HEK293 (cell line): ENCODE measurements around the gene PIP4K2C.
A peak's percentile ranks its signal among the peaks of the same experiment; 100 is the strongest.

Experiments used
- CTCF ChIA-PET: fragments of 350-600 bp; formaldehyde crosslinking; extraction: SDS; loops from one replicate; lab custom pipeline; 2021; ENCODE audit warnings: antibody characterized with exemption; lab: Yijun Ruan, JAX
- POLR2A ChIA-PET: fragments of 300-600 bp; formaldehyde crosslinking; extraction: SDS; loops from one replicate; lab custom pipeline; 2020; ENCODE audit warnings: antibody characterized with exemption, inconsistent platforms; lab: Yijun Ruan, JAX
- H3K27ac ChIP-seq: fragments of 200-500 bp; sonication (Bioruptor generic); 2 replicates; pipeline ENCODE4 v1.5.1; 2014; ENCODE audit warnings: low read depth, low read length, control low read depth, inconsistent platforms; ENCODE audit errors: extremely low read depth
- H3K36me3 ChIP-seq, 2 experiments: fragments of 200-500 bp in 1 of 2; sonication (Bioruptor generic) in 1 of 2; 1 replicate in 1 of 2; 2 replicates in 1 of 2; pipeline ENCODE4 v1.5.1; 2014 to 2017; ENCODE audit warnings: inconsistent platforms in 2 of 2, low read length in 2 of 2; ENCODE audit not compliant: control insufficient read depth in 2 of 2, insufficient read depth in 1 of 2
- H3K4me1 ChIP-seq: fragments of 200-500 bp; sonication (Bioruptor generic); 2 replicates; pipeline ENCODE4 v1.5.1; 2014; ENCODE audit warnings: mild to moderate bottlenecking, low read length, inconsistent platforms; ENCODE audit not compliant: control insufficient read depth, insufficient read depth
- H3K4me3 ChIP-seq: 2 replicates; pipeline ENCODE4 v1.5.1; 2011; ENCODE audit warnings: low read depth, mild to moderate bottlenecking, control low read depth, low read length, moderate library complexity
- H3K9me3 ChIP-seq: fragments of 200-500 bp; sonication (Bioruptor generic); 2 replicates; pipeline ENCODE4 v1.5.1; 2014; ENCODE audit warnings: low read depth, low read length, inconsistent platforms; ENCODE audit not compliant: control insufficient read depth, insufficient read depth
- EGR2 ChIP-seq: fragments of 450-650 bp; formaldehyde crosslinking; IDR thresholded peaks from 2 replicates; pipeline ENCODE4 v1.5.1; 2016; ENCODE audit warnings: low read depth, missing biosample characterization, missing genetic modification characterization
- GLIS1 ChIP-seq: fragments of 450-650 bp; formaldehyde crosslinking; IDR thresholded peaks from 2 replicates; pipeline ENCODE4 v1.5.1; 2016; ENCODE audit warnings: missing biosample characterization, missing genetic modification characterization
- KLF9 ChIP-seq: fragments of 450-650 bp; formaldehyde crosslinking; IDR thresholded peaks from 2 replicates; pipeline ENCODE4 v1.5.1; 2016; ENCODE audit warnings: missing biosample characterization, missing genetic modification characterization, low read depth
- OVOL3 ChIP-seq: fragments of 450-650 bp; formaldehyde crosslinking; IDR thresholded peaks from 2 replicates; pipeline ENCODE4 v1.5.1; 2016; ENCODE audit warnings: missing biosample characterization, missing genetic modification characterization
- SP3 ChIP-seq: fragments of 450-650 bp; formaldehyde crosslinking; IDR thresholded peaks from 2 replicates; pipeline ENCODE4 v1.5.1; 2016; ENCODE audit warnings: missing biosample characterization, missing genetic modification characterization
- ZBTB17 ChIP-seq: fragments of 450-650 bp; formaldehyde crosslinking; IDR thresholded peaks from 2 replicates; pipeline ENCODE4 v1.5.1; 2016; ENCODE audit warnings: missing biosample characterization, missing genetic modification characterization
- ZBTB20 ChIP-seq: fragments of 450-650 bp; formaldehyde crosslinking; IDR thresholded peaks from 2 replicates; pipeline ENCODE4 v1.5.1; 2016; ENCODE audit warnings: missing biosample characterization, missing genetic modification characterization
- ZBTB48 ChIP-seq: fragments of 450-650 bp; formaldehyde crosslinking; IDR thresholded peaks from 2 replicates; pipeline ENCODE4 v1.5.1; 2016; ENCODE audit warnings: missing biosample characterization, missing genetic modification characterization
- ZNF133 ChIP-seq: fragments of 450-650 bp; formaldehyde crosslinking; IDR thresholded peaks from 2 replicates; pipeline ENCODE4 v1.5.1; 2016; ENCODE audit warnings: missing biosample characterization, missing genetic modification characterization
- ZNF155 ChIP-seq: fragments of 450-650 bp; formaldehyde crosslinking; IDR thresholded peaks from 2 replicates; pipeline ENCODE4 v1.5.1; 2016; ENCODE audit warnings: missing biosample characterization, missing genetic modification characterization
- ZNF335 ChIP-seq: fragments of 450-650 bp; formaldehyde crosslinking; conservative IDR thresholded peaks from 2 replicates; pipeline ENCODE4 v1.5.1; 2016; ENCODE audit warnings: missing biosample characterization, missing genetic modification characterization
- ZNF48 ChIP-seq: fragments of 450-650 bp; formaldehyde crosslinking; IDR thresholded peaks from 2 replicates; pipeline ENCODE4 v1.5.1; 2016; ENCODE audit warnings: missing biosample characterization, missing genetic modification characterization
- ZNF530 ChIP-seq: fragments of 450-650 bp; formaldehyde crosslinking; IDR thresholded peaks from 2 replicates; pipeline ENCODE4 v1.5.1; 2016; ENCODE audit warnings: low read depth, missing biosample characterization, missing genetic modification characterization
- ZNF544 ChIP-seq: fragments of 450-650 bp; formaldehyde crosslinking; IDR thresholded peaks from 2 replicates; pipeline ENCODE4 v1.5.0; 2017; ENCODE audit warnings: missing biosample characterization, missing genetic modification characterization
- ZNF600 ChIP-seq: fragments of 450-650 bp; formaldehyde crosslinking; IDR thresholded peaks from 2 replicates; pipeline ENCODE4 v1.5.1; 2016; ENCODE audit warnings: missing biosample characterization, missing genetic modification characterization
- ZNF670 ChIP-seq: fragments of 450-650 bp; formaldehyde crosslinking; IDR thresholded peaks from 2 replicates; pipeline ENCODE4 v1.5.1; 2016; ENCODE audit warnings: missing biosample characterization, missing genetic modification characterization, low read depth
- ZNF777 ChIP-seq: fragments of 450-650 bp; formaldehyde crosslinking; IDR thresholded peaks from 2 replicates; pipeline ENCODE4 v1.5.1; 2017; ENCODE audit warnings: missing biosample characterization, missing genetic modification characterization, borderline replicate concordance
- TF ChIP-seq, protein P1 (sequence below): fragments of 450-650 bp; formaldehyde crosslinking; IDR thresholded peaks from 2 replicates; pipeline ENCODE4 v1.5.1; 2017; ENCODE audit warnings: missing biosample characterization, missing genetic modification characterization
- TF ChIP-seq, protein P2 (sequence below): fragments of 450-650 bp; formaldehyde crosslinking; optimal IDR thresholded peaks from 2 replicates; pipeline ENCODE3; 2016; ENCODE audit warnings: missing biosample characterization, mild to moderate bottlenecking, missing genetic modification characterization
- TF ChIP-seq, protein P3 (sequence below): fragments of 450-650 bp; formaldehyde crosslinking; IDR thresholded peaks from 2 replicates; pipeline ENCODE4 v1.5.1; 2016; ENCODE audit warnings: missing biosample characterization, missing genetic modification characterization

PIP4K2C gene

DNA sequence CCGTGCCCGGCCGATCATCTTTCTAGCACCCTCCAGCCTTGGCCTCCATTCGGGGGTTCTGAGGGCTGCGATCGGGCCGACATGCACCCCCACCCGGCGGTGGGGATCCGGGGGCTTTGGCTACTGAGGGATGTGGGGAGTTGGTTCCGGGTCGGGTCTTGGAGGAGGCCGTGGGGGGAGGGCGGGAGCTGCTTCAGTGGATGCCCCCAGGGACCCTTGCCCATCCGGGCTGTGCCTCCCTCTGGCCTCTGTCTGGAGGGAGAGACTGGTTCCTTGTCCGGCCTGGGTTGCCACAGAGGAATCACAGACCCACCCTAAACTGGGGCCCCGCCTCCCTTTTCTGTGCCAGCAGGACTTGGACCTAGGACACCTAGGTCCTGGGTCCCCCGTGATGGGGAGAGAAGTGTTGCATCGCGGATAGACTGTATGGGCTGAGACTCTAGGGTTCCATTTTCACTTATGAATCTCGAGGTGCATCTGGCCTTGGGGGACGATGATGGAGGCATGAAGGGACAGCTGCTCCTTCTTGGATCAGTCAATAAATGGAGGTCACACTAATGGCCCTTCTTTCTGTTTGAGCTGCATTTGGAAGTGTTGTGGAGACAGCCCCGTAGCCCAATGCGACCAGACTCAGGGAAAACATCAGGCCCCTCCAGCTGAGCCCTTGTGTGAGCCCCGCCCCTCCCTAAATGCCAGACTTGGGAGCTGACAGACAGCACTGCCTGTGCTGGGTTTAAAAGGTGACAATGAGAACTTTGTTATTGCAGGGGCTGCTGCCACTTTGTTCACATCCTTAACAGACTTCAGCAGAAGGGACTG is 14.2 kb downstream of the PIP4K2C start:
- peaks cover 8% of the 10 kb centered on the region; the same call in 1 of the 2 replicates for H3K4me1 ChIP-seq
- H3K4me3 ChIP-seq, result peak overlapping the region; percentile 52
- ChIA-PET CTCF (interaction anchor here (0.6 to 2.0 kb wide), 6 partner anchors 17 to 151 kb away, joined by 3 to 17 read pairs (median 4); partner anchors contain the start of genes B4GALNT1 and OS9), POLR2A (interaction anchor here (1.4 to 2.1 kb wide), 3 partner anchors 11 to 62 kb away, joined by 3 to 9 read pairs (median 7); partner anchors contain the start of gene PIP4K2C)
- TF ChIP-seq ZBTB48 (tag by site-specific recombination), result 0 out of 2 replicates have a peak, but pooled peaks have one; percentile 40
- peak; percentile 60 for TF ChIP-seq ZBTB17 (tag by site-specific recombination)
- no peak for TF ChIP-seq OVOL3 (tag by site-specific recombination)
- TF ChIP-seq, protein P1, sequence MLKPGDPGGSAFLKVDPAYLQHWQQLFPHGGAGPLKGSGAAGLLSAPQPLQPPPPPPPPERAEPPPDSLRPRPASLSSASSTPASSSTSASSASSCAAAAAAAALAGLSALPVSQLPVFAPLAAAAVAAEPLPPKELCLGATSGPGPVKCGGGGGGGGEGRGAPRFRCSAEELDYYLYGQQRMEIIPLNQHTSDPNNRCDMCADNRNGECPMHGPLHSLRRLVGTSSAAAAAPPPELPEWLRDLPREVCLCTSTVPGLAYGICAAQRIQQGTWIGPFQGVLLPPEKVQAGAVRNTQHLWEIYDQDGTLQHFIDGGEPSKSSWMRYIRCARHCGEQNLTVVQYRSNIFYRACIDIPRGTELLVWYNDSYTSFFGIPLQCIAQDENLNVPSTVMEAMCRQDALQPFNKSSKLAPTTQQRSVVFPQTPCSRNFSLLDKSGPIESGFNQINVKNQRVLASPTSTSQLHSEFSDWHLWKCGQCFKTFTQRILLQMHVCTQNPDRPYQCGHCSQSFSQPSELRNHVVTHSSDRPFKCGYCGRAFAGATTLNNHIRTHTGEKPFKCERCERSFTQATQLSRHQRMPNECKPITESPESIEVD (tag by site-specific recombination), result no peak
- TF ChIP-seq ZNF670 (tag by site-specific recombination), result no peak
- TF ChIP-seq, protein P2, sequence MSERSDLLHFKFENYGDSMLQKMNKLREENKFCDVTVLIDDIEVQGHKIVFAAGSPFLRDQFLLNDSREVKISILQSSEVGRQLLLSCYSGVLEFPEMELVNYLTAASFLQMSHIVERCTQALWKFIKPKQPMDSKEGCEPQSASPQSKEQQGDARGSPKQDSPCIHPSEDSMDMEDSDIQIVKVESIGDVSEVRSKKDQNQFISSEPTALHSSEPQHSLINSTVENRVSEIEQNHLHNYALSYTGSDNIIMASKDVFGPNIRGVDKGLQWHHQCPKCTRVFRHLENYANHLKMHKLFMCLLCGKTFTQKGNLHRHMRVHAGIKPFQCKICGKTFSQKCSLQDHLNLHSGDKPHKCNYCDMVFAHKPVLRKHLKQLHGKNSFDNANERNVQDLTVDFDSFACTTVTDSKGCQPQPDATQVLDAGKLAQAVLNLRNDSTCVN (tag by site-specific recombination), result peak; percentile 40
- peak; percentile 60; the same call in 1 of the 2 replicates for TF ChIP-seq ZBTB20 (tag by site-specific recombination)
- TF ChIP-seq ZNF600 (tag by site-specific recombination), result peak; percentile 15; the same call in 1 of the 2 replicates
- TF ChIP-seq ZNF48 (tag by site-specific recombination), result no peak
- TF ChIP-seq ZNF335 (tag by site-specific recombination), result peak; percentile 98
- TF ChIP-seq, protein P3, sequence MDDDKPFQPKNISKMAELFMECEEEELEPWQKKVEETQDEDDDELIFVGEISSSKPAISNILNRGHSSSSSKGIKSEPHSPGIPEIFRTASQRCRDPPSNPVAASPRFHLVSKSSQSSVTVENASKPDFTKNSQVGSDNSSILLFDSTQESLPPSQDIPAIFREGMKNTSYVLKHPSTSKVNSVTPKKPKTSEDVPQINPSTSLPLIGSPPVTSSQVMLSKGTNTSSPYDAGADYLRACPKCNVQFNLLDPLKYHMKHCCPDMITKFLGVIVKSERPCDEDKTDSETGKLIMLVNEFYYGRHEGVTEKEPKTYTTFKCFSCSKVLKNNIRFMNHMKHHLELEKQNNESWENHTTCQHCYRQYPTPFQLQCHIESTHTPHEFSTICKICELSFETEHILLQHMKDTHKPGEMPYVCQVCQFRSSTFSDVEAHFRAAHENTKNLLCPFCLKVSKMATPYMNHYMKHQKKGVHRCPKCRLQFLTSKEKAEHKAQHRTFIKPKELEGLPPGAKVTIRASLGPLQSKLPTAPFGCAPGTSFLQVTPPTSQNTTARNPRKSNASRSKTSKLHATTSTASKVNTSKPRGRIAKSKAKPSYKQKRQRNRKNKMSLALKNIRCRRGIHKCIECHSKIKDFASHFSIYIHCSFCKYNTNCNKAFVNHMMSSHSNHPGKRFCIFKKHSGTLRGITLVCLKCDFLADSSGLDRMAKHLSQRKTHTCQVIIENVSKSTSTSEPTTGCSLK (tag by site-specific recombination), result no peak
- peak; percentile 41; the same call in 1 of the 2 replicates for TF ChIP-seq KLF9 (tag by site-specific recombination)
- TF ChIP-seq SP3, result 0 out of 2 replicates have a peak, but pooled peaks have one; percentile 11
- no peak for TF ChIP-seq ZNF544 (tag by site-specific recombination)
- TF ChIP-seq ZNF530 (tag by site-specific recombination), result no peak
- H3K9me3 ChIP-seq, result no peaks in the 10 kb centered on the region
- peaks cover 0 to 48% of the 10 kb centered on the region in 2 experiments; a peak in 2 of 3 replicates for H3K36me3 ChIP-seq
- H3K27ac ChIP-seq, result peak overlapping the region; percentile 62; the same call in 1 of the 2 replicates

DNA sequence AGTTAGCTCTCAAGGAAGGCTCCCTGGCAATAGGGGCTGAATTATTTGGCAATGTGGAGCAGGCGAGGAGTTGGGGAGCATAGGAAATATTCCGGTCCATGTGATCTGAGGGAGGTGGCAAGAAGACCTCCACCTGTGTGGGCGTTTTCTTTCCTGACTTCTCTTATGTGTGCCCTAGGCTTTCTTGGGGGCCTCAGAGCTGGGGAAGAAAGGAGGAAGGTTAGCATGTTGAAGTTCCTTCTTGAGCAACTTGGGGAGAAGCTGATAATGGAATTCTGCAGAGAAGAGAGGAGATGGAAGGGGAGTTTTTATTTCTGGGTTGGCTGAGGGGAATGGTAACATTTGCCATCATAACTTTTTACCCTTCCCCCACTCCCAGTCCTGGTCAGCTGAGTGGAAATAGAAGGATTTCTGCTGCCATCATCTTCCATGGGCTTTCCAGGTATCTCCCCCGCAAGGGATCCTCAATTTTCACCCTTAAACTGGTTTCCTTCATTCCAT is 14.9 kb downstream of the PIP4K2C start:
- H3K27ac ChIP-seq, result no peak overlapping the region
- ChIA-PET POLR2A (interaction anchor here (0.7 to 2.1 kb wide), 4 partner anchors 10 to 86 kb away, joined by 3 to 9 read pairs (median 5); partner anchors contain the start of genes DDIT3 and PIP4K2C), CTCF (interaction anchor here (0.5 to 2.0 kb wide), 6 partner anchors 17 to 147 kb away, joined by 3 to 17 read pairs (median 5); partner anchors contain the start of genes B4GALNT1 and OS9)
- H3K4me1 ChIP-seq, result peaks cover 8% of the 10 kb centered on the region
- TF ChIP-seq ZNF155, result no peak
- peak; percentile 56; the same call in 1 of the 2 replicates for TF ChIP-seq GLIS1 (tag by site-specific recombination)
- TF ChIP-seq EGR2 (tag by site-specific recombination), result 0 out of 2 replicates have a peak, but pooled peaks have one; percentile 5
- no peak for TF ChIP-seq ZNF133 (tag by site-specific recombination)
- TF ChIP-seq ZNF777, result no peak
- H3K4me3 ChIP-seq, result no peak overlapping the region
- H3K9me3 ChIP-seq, result no peaks in the 10 kb centered on the region
- peaks cover 0 to 41% of the 10 kb centered on the region in 2 experiments; a peak in 2 of 3 replicates for H3K36me3 ChIP-seq
